Liver (tissue), 3 donors: ENCODE results near the gene UROC1.

Experiments
- ATF3 ChIP-seq: IDR thresholded peaks from 2 replicates; pipeline ENCODE4 v1.6.1; 2016; ENCODE audit warnings: antibody characterized with exemption
- CTCF ChIP-seq: fragments of 150-350 bp; IDR thresholded peaks from 2 replicates; pipeline ENCODE4 v1.5.1; 2017; ENCODE audit warnings: improper control_type of control experiment, low read depth, low read length; ENCODE audit not compliant: missing input control
- EGR1 ChIP-seq, 2 donors: IDR thresholded peaks; 2 replicates each; pipeline ENCODE4 v1.6.1; 2016 to 2018; ENCODE audit warnings: antibody characterized with exemption in 2 of 2, low read depth in 2 of 2
- FOXA1 ChIP-seq: IDR thresholded peaks from 2 replicates; pipeline ENCODE4 v1.6.1; 2016; ENCODE audit warnings: antibody characterized with exemption
- GABPA ChIP-seq, 2 donors: IDR thresholded peaks in 1 of 2; conservative IDR thresholded peaks in 1 of 2; 2 replicates each; pipeline ENCODE4 v1.6.1; 2016; ENCODE audit warnings: antibody characterized with exemption in 2 of 2, mild to moderate bottlenecking in 1 of 2, moderate library complexity in 1 of 2
- JUND ChIP-seq, 2 donors: IDR thresholded peaks; 2 replicates each; pipeline ENCODE4 v1.6.1; 2016; ENCODE audit warnings: antibody characterized with exemption in 2 of 2
- MAX ChIP-seq: IDR thresholded peaks from 2 replicates; pipeline ENCODE4 v1.6.1; 2016; ENCODE audit warnings: antibody characterized with exemption
- RAD21 ChIP-seq, 2 donors: IDR thresholded peaks; 2 replicates each; pipeline ENCODE4 v1.6.1; 2016; ENCODE audit warnings: antibody characterized with exemption in 2 of 2, mild to moderate bottlenecking in 2 of 2
- REST ChIP-seq: IDR thresholded peaks from 2 replicates; pipeline ENCODE4 v1.6.1; 2016; ENCODE audit warnings: antibody characterized with exemption, mild to moderate bottlenecking
- SP1 ChIP-seq: IDR thresholded peaks from 2 replicates; pipeline ENCODE4 v1.6.1; 2018; ENCODE audit warnings: antibody characterized with exemption, mild to moderate bottlenecking
- TAF1 ChIP-seq: conservative IDR thresholded peaks from 2 replicates; pipeline ENCODE4 v1.6.1; 2016; ENCODE audit warnings: antibody characterized with exemption, mild to moderate bottlenecking
- YY1 ChIP-seq: IDR thresholded peaks from 2 replicates; pipeline ENCODE4 v1.6.1; 2016; ENCODE audit warnings: antibody characterized with exemption, mild to moderate bottlenecking
- donor health status: healthy.
- donor health status: healthy.

- TF ChIP-seq MAX (no peak), CTCF (no peak), TAF1 (no peak), RAD21 (IDR thresholded peaks at IDR 0.05) (no peak), YY1 (no peak), REST (no peak), FOXA1 (no peak), JUND (IDR thresholded peaks at IDR 0.05) (no peak), GABPA (IDR thresholded peaks at IDR 0.05 in 1 of 2, conservative IDR thresholded peaks at IDR 0.05 in 1 of 2) (no peak), EGR1 (IDR thresholded peaks at IDR 0.05; ENCODE audit: low read depth in 2 of 2) (no peak), ATF3 (no peak), SP1 (no peak)
Measured at GRCh38 chr3:126503701-126504100, 13.9 kb downstream of the UROC1 start.
